Measurements from ENCODE around the gene GIMAP6.

DNA sequence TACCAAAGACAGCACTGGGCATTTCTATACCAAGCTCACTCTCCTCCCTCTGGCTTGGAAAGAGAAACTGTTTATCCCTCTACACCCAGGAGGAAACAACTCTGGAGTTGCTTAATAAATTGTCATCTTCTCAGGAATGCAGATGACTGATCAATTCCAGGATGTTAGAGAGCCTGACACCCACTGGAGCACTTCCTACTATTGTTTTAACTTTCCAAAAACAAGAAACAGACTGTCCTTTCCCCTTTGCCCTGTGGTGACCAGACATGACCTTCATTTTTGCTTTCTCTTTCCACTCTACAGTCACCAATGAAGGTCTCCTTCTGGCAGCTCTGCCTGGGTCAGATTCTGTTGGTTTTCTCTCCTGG, 45.4 kb downstream of the GIMAP6 start:
- no peak for TF ChIP-seq TAF1 (IDR thresholded peaks at IDR 0.05; ENCODE audit: borderline replicate concordance, insufficient read depth, low read length)
- TF ChIP-seq POLR2AphosphoS5 (IDR thresholded peaks at IDR 0.05; ENCODE audit: low read depth, low read length), result no peak
- no peak for TF ChIP-seq SIN3A (IDR thresholded peaks at IDR 0.05; ENCODE audit: borderline replicate concordance, insufficient read depth, low read length)
- TF ChIP-seq, protein P1, sequence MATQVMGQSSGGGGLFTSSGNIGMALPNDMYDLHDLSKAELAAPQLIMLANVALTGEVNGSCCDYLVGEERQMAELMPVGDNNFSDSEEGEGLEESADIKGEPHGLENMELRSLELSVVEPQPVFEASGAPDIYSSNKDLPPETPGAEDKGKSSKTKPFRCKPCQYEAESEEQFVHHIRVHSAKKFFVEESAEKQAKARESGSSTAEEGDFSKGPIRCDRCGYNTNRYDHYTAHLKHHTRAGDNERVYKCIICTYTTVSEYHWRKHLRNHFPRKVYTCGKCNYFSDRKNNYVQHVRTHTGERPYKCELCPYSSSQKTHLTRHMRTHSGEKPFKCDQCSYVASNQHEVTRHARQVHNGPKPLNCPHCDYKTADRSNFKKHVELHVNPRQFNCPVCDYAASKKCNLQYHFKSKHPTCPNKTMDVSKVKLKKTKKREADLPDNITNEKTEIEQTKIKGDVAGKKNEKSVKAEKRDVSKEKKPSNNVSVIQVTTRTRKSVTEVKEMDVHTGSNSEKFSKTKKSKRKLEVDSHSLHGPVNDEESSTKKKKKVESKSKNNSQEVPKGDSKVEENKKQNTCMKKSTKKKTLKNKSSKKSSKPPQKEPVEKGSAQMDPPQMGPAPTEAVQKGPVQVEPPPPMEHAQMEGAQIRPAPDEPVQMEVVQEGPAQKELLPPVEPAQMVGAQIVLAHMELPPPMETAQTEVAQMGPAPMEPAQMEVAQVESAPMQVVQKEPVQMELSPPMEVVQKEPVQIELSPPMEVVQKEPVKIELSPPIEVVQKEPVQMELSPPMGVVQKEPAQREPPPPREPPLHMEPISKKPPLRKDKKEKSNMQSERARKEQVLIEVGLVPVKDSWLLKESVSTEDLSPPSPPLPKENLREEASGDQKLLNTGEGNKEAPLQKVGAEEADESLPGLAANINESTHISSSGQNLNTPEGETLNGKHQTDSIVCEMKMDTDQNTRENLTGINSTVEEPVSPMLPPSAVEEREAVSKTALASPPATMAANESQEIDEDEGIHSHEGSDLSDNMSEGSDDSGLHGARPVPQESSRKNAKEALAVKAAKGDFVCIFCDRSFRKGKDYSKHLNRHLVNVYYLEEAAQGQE (IDR thresholded peaks at IDR 0.05; ENCODE audit: insufficient read depth in 1 of 2, low read depth in 2 of 2, low read length in 2 of 2), result no peak
